H1 (cell line): ENCODE measurements around the gene RAPGEF1. TPM values are rescaled to one million over a fixed set of nuclear protein-coding genes. Genes with fewer than 3 reads are reported as not detected.

Experiments
- CTCF ChIA-PET: fragments of 300-600 bp; sonication (Branson Sonifier 250); formaldehyde crosslinking; loops from one replicate; lab custom pipeline; 2021; ENCODE audit not compliant: partially characterized antibody; lab: Charles Lee
- POLR2A ChIA-PET: fragments of 300-600 bp; sonication (Branson Sonifier 250); formaldehyde crosslinking; loops from one replicate; lab custom pipeline; 2021; ENCODE audit warnings: inconsistent platforms; ENCODE audit not compliant: partially characterized antibody; lab: Charles Lee
- DNase-seq, 2 experiments: peaks; one replicate each; pipeline versions ENCODE4 v3.0.0 to v3.0.0-alpha.2; 2010 to 2022; ENCODE audit warnings: low spot score in 2 of 2, low read depth in 1 of 2, mixed read lengths in 1 of 2
- FAIRE-seq: peaks from 2 replicates; lab custom pipeline; 2011; peaks lifted over from hg19 to GRCh38; lab: Jason Lieb, UNC
- H2AFZ ChIP-seq: 2 replicates; pipeline ENCODE4 v1.8.1; 2012; ENCODE audit warnings: low read length, inconsistent platforms
- H2AK5ac ChIP-seq: 2 replicates; pipeline ENCODE4 v1.6.1; 2013; ENCODE audit warnings: low read depth, low read length
- H2BK120ac ChIP-seq: replicated peaks from 2 replicates; pipeline ENCODE3; 2013; ENCODE audit warnings: low read depth, low read length, inconsistent platforms
- H2BK12ac ChIP-seq: 2 replicates; pipeline ENCODE4 v1.6.1; 2013; ENCODE audit warnings: low read depth, low read length
- H2BK15ac ChIP-seq: 2 replicates; pipeline ENCODE4 v1.6.1; 2013; ENCODE audit warnings: low read length
- H2BK20ac ChIP-seq: 2 replicates; pipeline ENCODE4 v1.6.1; 2013; ENCODE audit warnings: low read length
- H2BK5ac ChIP-seq: 2 replicates; pipeline ENCODE4 v1.6.1; 2013; ENCODE audit warnings: low read depth, low read length
- H3K14ac ChIP-seq: 2 replicates; pipeline ENCODE4 v1.6.1; 2013; ENCODE audit warnings: inconsistent platforms; ENCODE audit not compliant: insufficient read length
- H3K18ac ChIP-seq: 2 replicates; pipeline ENCODE4 v1.6.1; 2013; ENCODE audit warnings: low read length; ENCODE audit errors: extremely low read depth
- H3K23ac ChIP-seq: 2 replicates; pipeline ENCODE4 v1.6.1; 2013; ENCODE audit warnings: inconsistent platforms; ENCODE audit not compliant: insufficient read length
- H3K23me2 ChIP-seq: 2 replicates; pipeline ENCODE4 v1.6.1; 2013; ENCODE audit warnings: low read depth, low read length
- H3K27ac ChIP-seq: 2 replicates; pipeline ENCODE4 v1.6.1; 2011; ENCODE audit warnings: low read depth, low read length, inconsistent platforms
- H3K27me3 ChIP-seq, 4 experiments: replicated peaks in 1 of 4; 1 replicate in 1 of 4; 2 replicates in 3 of 4; pipeline versions ENCODE4 v1.6.1 to v1.8.1; 2011 to 2013; ENCODE audit warnings: low read length in 3 of 4, mild to moderate bottlenecking in 3 of 4, inconsistent platforms in 2 of 4, mixed read lengths in 2 of 4, moderate library complexity in 1 of 4; ENCODE audit not compliant: control insufficient read depth in 3 of 4, insufficient read depth in 3 of 4; ENCODE audit errors: extremely low read depth in 1 of 4
- H3K36me3 ChIP-seq, 4 experiments: 2 replicates each; pipeline versions ENCODE4 v1.6.1 to v1.8.1; 2011 to 2013; ENCODE audit warnings: mild to moderate bottlenecking in 4 of 4, low read length in 3 of 4, moderate library complexity in 2 of 4, control low read depth in 1 of 4, inconsistent platforms in 1 of 4; ENCODE audit not compliant: insufficient read depth in 4 of 4, control insufficient read depth in 2 of 4
- H3K4ac ChIP-seq: replicated peaks from 2 replicates; pipeline ENCODE3; 2013; ENCODE audit warnings: low read length, low read depth, mixed read lengths, inconsistent platforms; ENCODE audit not compliant: insufficient read length
- H3K4me1 ChIP-seq, 4 experiments: replicated peaks in 1 of 4; 1 replicate in 1 of 4; 2 replicates in 3 of 4; pipeline versions ENCODE4 v1.6.1 to v1.8.1; 2011 to 2013; ENCODE audit warnings: low read length in 3 of 4, inconsistent platforms in 2 of 4, mixed read lengths in 1 of 4; ENCODE audit not compliant: insufficient read depth in 4 of 4, control insufficient read depth in 3 of 4
- H3K4me2 ChIP-seq, 2 experiments: 2 replicates each; pipeline versions ENCODE4 v1.6.1 to v1.8.1; 2011 to 2013; ENCODE audit warnings: low read depth in 2 of 2, low read length in 2 of 2, control low read depth in 1 of 2, inconsistent platforms in 1 of 2, mild to moderate bottlenecking in 1 of 2; ENCODE audit not compliant: insufficient read depth in 1 of 2
- H3K4me3 ChIP-seq, 4 experiments: fragments of 200-600, 300-600 bp in 1 of 4; sonication (generic), shearing (Covaris generic), sonication (Bioruptor Twin) in 1 of 4; 2 replicates each; pipeline versions ENCODE4 v1.5.1 to v1.8.1; 2011 to 2016; ENCODE audit warnings: low read length in 4 of 4, low read depth in 3 of 4, control low read depth in 2 of 4, inconsistent platforms in 2 of 4, mild to moderate bottlenecking in 2 of 4, mixed read lengths in 1 of 4, moderate library complexity in 1 of 4; ENCODE audit not compliant: insufficient read depth in 2 of 4; ENCODE audit errors: extremely low read depth in 1 of 4
- H3K56ac ChIP-seq: replicated peaks from 2 replicates; pipeline ENCODE3; 2013; ENCODE audit warnings: low read depth, mild to moderate bottlenecking, mixed read lengths, low read length, inconsistent platforms; ENCODE audit not compliant: insufficient read length
- H3K79me1 ChIP-seq: 2 replicates; pipeline ENCODE4 v1.6.1; 2013; ENCODE audit warnings: low read depth, low read length, control low read depth
- H3K79me2 ChIP-seq, 2 experiments: 2 replicates each; pipeline versions ENCODE4 v1.6.1 to v1.8.1; 2012 to 2013; ENCODE audit warnings: low read length in 2 of 2, mild to moderate bottlenecking in 2 of 2, inconsistent platforms in 1 of 2; ENCODE audit not compliant: insufficient read depth in 2 of 2, control insufficient read depth in 1 of 2
- H3K9ac ChIP-seq, 4 experiments: replicated peaks in 1 of 4; 1 replicate in 1 of 4; 2 replicates in 3 of 4; pipeline versions ENCODE4 v1.6.1 to v1.8.1; 2011 to 2013; ENCODE audit warnings: low read depth in 3 of 4, low read length in 3 of 4, control low read depth in 2 of 4, mild to moderate bottlenecking in 2 of 4, moderate library complexity in 2 of 4, inconsistent platforms in 1 of 4; ENCODE audit errors: extremely low read depth in 1 of 4
- H3K9me3 ChIP-seq, 2 experiments: 2 replicates each; pipeline versions ENCODE4 v1.6.1 to v1.8.1; 2012 to 2013; ENCODE audit warnings: mild to moderate bottlenecking in 2 of 2, moderate library complexity in 2 of 2, control low read depth in 1 of 2, inconsistent platforms in 1 of 2, low read depth in 1 of 2, low read length in 1 of 2, mixed read lengths in 1 of 2; ENCODE audit not compliant: insufficient read depth in 2 of 2
- H4K20me1 ChIP-seq, 2 experiments: replicated peaks in 1 of 2; 2 replicates each; pipeline versions ENCODE3 to v1.8.1; 2011 to 2013; ENCODE audit warnings: inconsistent platforms in 2 of 2, low read length in 2 of 2, mild to moderate bottlenecking in 1 of 2; ENCODE audit not compliant: insufficient read depth in 2 of 2, control insufficient read depth in 1 of 2
- H4K5ac ChIP-seq: 2 replicates; pipeline ENCODE4 v1.6.1; 2013; ENCODE audit warnings: low read length, low read depth, mixed read lengths, inconsistent platforms; ENCODE audit not compliant: insufficient read length
- H4K8ac ChIP-seq: 2 replicates; pipeline ENCODE4 v1.8.0; 2013; ENCODE audit warnings: mild to moderate bottlenecking, moderate library complexity, low read length, inconsistent platforms; ENCODE audit not compliant: insufficient read depth; ENCODE audit errors: extremely low read depth
- H4K91ac ChIP-seq: replicated peaks from 2 replicates; pipeline ENCODE3; 2013; ENCODE audit warnings: low read length, mixed read lengths, inconsistent platforms; ENCODE audit not compliant: insufficient read length
- CREB1 ChIP-seq: IDR thresholded peaks from 2 replicates; pipeline ENCODE4 v1.6.1; 2012; ENCODE audit warnings: inconsistent platforms
- CTBP2 ChIP-seq: IDR thresholded peaks from 2 replicates; pipeline ENCODE4 v1.7.0; 2011; ENCODE audit warnings: borderline replicate concordance, mild to moderate bottlenecking, moderate library complexity, mixed read lengths, low read length; ENCODE audit not compliant: insufficient read depth, insufficient read length
- GABPA ChIP-seq: IDR thresholded peaks from 2 replicates; pipeline ENCODE4 v1.6.1; 2011; ENCODE audit warnings: mild to moderate bottlenecking, low read length, moderate library complexity, borderline replicate concordance; ENCODE audit not compliant: insufficient read depth
- NANOG ChIP-seq: IDR thresholded peaks from 2 replicates; pipeline ENCODE4 v1.6.1; 2011; ENCODE audit warnings: low read length, low read depth, mild to moderate bottlenecking, inconsistent platforms; ENCODE audit not compliant: insufficient read depth, poor library complexity, severe bottlenecking
- NRF1 ChIP-seq: IDR thresholded peaks from 2 replicates; pipeline ENCODE4 v1.6.1; 2011; ENCODE audit warnings: mild to moderate bottlenecking, low read depth, low read length, improper control_type of control experiment
- PHF8 ChIP-seq: fragments of 200-600 bp; sonication (generic); conservative IDR thresholded peaks from 2 replicates; pipeline ENCODE4 v1.7.1; 2012; ENCODE audit warnings: low read depth, mild to moderate bottlenecking, inconsistent platforms, low read length, moderate library complexity
- RAD21 ChIP-seq, 2 experiments: IDR thresholded peaks in 1 of 2; conservative IDR thresholded peaks in 1 of 2; 2 replicates each; pipeline ENCODE4 v1.6.1; 2011; ENCODE audit warnings: low read depth in 2 of 2, low read length in 2 of 2, improper control_type of control experiment in 1 of 2, inconsistent platforms in 1 of 2, mild to moderate bottlenecking in 1 of 2, moderate library complexity in 1 of 2
- RNF2 ChIP-seq: fragments of 200-900, 300-1000 bp; sonication (generic); IDR thresholded peaks from 2 replicates; pipeline ENCODE4 v1.7.1; 2016; ENCODE audit warnings: borderline replicate concordance, low read depth, mild to moderate bottlenecking, antibody characterized with exemption, low read length; ENCODE audit not compliant: poor library complexity, severe bottlenecking; ENCODE audit errors: missing control alignments
- SP1 ChIP-seq: IDR thresholded peaks from 2 replicates; pipeline ENCODE4 v1.6.1; 2011; ENCODE audit warnings: low read depth, low read length
- SP2 ChIP-seq: IDR thresholded peaks from 2 replicates; pipeline ENCODE4 v1.6.1; 2012; ENCODE audit warnings: mild to moderate bottlenecking, low read length, inconsistent platforms
- TAF1 ChIP-seq: IDR thresholded peaks from 2 replicates; pipeline ENCODE4 v1.6.1; 2011; ENCODE audit warnings: mild to moderate bottlenecking, low read depth, low read length
- TEAD4 ChIP-seq: IDR thresholded peaks from 2 replicates; pipeline ENCODE4 v1.6.1; 2012; ENCODE audit warnings: low read depth, low read length, inconsistent platforms, mixed read lengths
- WGBS, 2 experiments: shearing (Covaris generic) in 1 of 2; methylation state at CpG; one replicate each; pipeline versions ENCODE4 v1.1.6 to v1.1.7; 2013 to 2015; ENCODE audit warnings: low lambda C conversion rate in 2 of 2, mixed read lengths in 2 of 2, inconsistent platforms in 1 of 2, low coverage in 1 of 2, missing lambda C conversion rate in 1 of 2; ENCODE audit not compliant: insufficient replicate concordance in 2 of 2, insufficient coverage in 1 of 2, insufficient read length in 1 of 2; ENCODE audit errors: extremely low coverage in 1 of 2, missing lambda C conversion rate in 1 of 2; 5-methylcytosine and 5-hydroxymethylcytosine counted together
- polyA plus RNA-seq, 7 experiments: library from polyadenylated mRNA; depleted of rRNA in 3 of 7; stranded (reverse) in 5 of 7; unstranded in 2 of 7; fragments of >200 nt in 5 of 7; fragments of 200-250 nt in 2 of 7; gene quantifications; 1 replicate in 5 of 7; 2 replicates in 1 of 7; 4 replicates in 1 of 7; pipeline versions ENCODE4 v1.2.1 to v1.2.3, GENCODE V29; 2011 to 2013; ENCODE audit warnings: missing spikeins in 2 of 7, mixed read lengths in 2 of 7
- total RNA-seq: library from RNA; stranded (reverse); fragmentation: NEBNext Ultra II Directional; extraction: Animal tissue kit (Norgen Biotek cat#: 25700); gene quantifications from 2 replicates; pipeline ENCODE4 v1.2.1, GENCODE V29; 2021
- TF ChIP-seq, protein P1 (sequence below): IDR thresholded peaks from 2 replicates; pipeline ENCODE4 v1.6.1; 2012; ENCODE audit warnings: inconsistent platforms

The RAPGEF1 gene
- total and polyA plus RNA-seq, 2 of the 8 experiments (the other 6 are each of a cell fraction or from before 2014, with no cell fraction given) = 29.7 to 78.9 TPM

DNA sequence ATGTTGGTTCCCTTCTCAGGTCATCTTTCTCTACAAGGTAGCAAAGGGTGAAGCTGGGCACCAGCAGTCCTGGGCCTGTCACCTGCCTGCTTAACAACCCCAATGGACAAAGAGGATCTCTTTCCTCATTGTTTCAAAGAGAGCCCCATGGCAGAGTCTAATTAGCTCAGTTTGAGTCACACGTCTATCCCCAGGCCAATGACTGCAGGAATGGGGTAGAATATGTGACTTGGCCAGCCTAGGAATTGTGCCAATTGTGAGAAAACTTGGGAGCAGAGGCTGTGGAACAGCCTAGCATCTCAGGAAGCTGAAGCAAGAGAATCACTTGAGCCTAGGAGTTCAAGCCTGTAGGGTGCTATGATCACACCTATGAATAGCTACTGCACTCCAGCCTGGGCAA lies 3.6 kb upstream of the RAPGEF1 start:
- ChIA-PET POLR2A (no interaction called here), CTCF (interaction anchor here (0.6 to 9.2 kb wide), 23 partner anchors 11 to 426 kb away, joined by 3 to 82 read pairs (median 4); no protein-coding TSS in a partner anchor)
- TF ChIP-seq, protein P1, sequence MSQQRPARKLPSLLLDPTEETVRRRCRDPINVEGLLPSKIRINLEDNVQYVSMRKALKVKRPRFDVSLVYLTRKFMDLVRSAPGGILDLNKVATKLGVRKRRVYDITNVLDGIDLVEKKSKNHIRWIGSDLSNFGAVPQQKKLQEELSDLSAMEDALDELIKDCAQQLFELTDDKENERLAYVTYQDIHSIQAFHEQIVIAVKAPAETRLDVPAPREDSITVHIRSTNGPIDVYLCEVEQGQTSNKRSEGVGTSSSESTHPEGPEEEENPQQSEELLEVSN = no peak
- TF ChIP-seq RAD21 (IDR thresholded peaks at IDR 0.05 in 1 of 2, conservative IDR thresholded peaks at IDR 0.05 in 1 of 2; ENCODE audit: low read depth in 2 of 2, low read length in 2 of 2) (no peak), CREB1 (no peak), PHF8 (no peak), CTBP2 (no peak), TEAD4 (no peak), NANOG (no peak), GABPA (no peak), NRF1 (no peak), SP1 (no peak), RNF2 (no peak), SP2 (no peak), TAF1 (no peak)

More for the DNA sequence above, 3.6 kb upstream of the RAPGEF1 start:
- H4K91ac ChIP-seq = no peak overlapping the region
- no peak overlapping the region for H2BK20ac ChIP-seq
- no peak overlapping the region for H2AFZ ChIP-seq
- H3K23ac ChIP-seq = no peak overlapping the region
- H3K4me1 ChIP-seq = peaks cover 0 to 5% (median 2%) of the 10 kb centered on the region in 4 experiments; a peak in 4 of 7 replicates
- no peaks in the 10 kb centered on the region for H4K20me1 ChIP-seq
- H3K56ac ChIP-seq = no peak overlapping the region
- no peak overlapping the region for H3K18ac ChIP-seq
- no peak overlapping the region for H3K4ac ChIP-seq
- peaks cover 0 to 7% of the 10 kb centered on the region in 2 experiments; a peak in 1 of 4 replicates for H3K9me3 ChIP-seq
- no peak overlapping the region for H3K4me2 ChIP-seq
- WGBS, 2 experiments = 87% methylated on average over 1 of the region's 1 CpG; no CpG with 5 or more reads in 1 of the 2 experiments
- no peak overlapping the region for H2BK12ac ChIP-seq
- H4K8ac ChIP-seq = no peak overlapping the region
- no peaks in the 10 kb centered on the region; a peak in 1 of 7 replicates for H3K27me3 ChIP-seq
- H3K79me1 ChIP-seq = no peaks in the 10 kb centered on the region
- H2BK15ac ChIP-seq = no peak overlapping the region
- no peak overlapping the region for H3K27ac ChIP-seq
- DNase-seq = no peak
- no peak overlapping the region for H3K9ac ChIP-seq
- no peak overlapping the region for H2AK5ac ChIP-seq
- FAIRE-seq = no peak
- H4K5ac ChIP-seq = no peak overlapping the region
- H3K23me2 ChIP-seq = peaks cover 2% of the 10 kb centered on the region; the same call in 1 of the 2 replicates
- no peak overlapping the region for H2BK120ac ChIP-seq
- H3K79me2 ChIP-seq = peaks cover 0 to 7% of the 10 kb centered on the region in 2 experiments; a peak in 2 of 4 replicates
- H2BK5ac ChIP-seq = no peak overlapping the region
- no peak overlapping the region for H3K14ac ChIP-seq
- no peak overlapping the region for H3K4me3 ChIP-seq
- H3K36me3 ChIP-seq = no peaks in the 10 kb centered on the region
